Measurements from ENCODE around the gene CDC42SE2.

GRCh38 chr5:131262953-131263541, 806 bp upstream of the CDC42SE2 start:
- no peak for TF ChIP-seq CTCF (IDR thresholded peaks at IDR 0.05; ENCODE audit: poor library complexity, severe bottlenecking)
- TF ChIP-seq EP300 (conservative IDR thresholded peaks at IDR 0.05; ENCODE audit: poor library complexity, severe bottlenecking): no peak
- TF ChIP-seq POLR2AphosphoS5 (IDR thresholded peaks at IDR 0.05): no peak
- no peak for TF ChIP-seq REST (IDR thresholded peaks at IDR 0.05; ENCODE audit: borderline replicate concordance)
- no peak for TF ChIP-seq TAF1 (IDR thresholded peaks at IDR 0.05; ENCODE audit: low read depth)
- TF ChIP-seq SMC3 (conservative IDR thresholded peaks at IDR 0.05; ENCODE audit: poor library complexity): no peak
- no peak for TF ChIP-seq MXI1 (conservative IDR thresholded peaks at IDR 0.05; ENCODE audit: poor library complexity, severe bottlenecking)
- TF ChIP-seq EZH2 (IDR thresholded peaks at IDR 0.05; ENCODE audit: borderline replicate concordance, insufficient read depth, low read length, poor library complexity, severe bottlenecking): no peak

Measured in neural cell (in vitro differentiated cells).